ENCODE results near the gene KLK7. TPM values are rescaled to one million over a fixed set of nuclear protein-coding genes. Genes with fewer than 3 reads are reported as not detected.

KLK7 gene
- polyA plus RNA-seq, 10 donors, result 0.11 to 0.31 (median 0.24) TPM; not detected in 6

DNA sequence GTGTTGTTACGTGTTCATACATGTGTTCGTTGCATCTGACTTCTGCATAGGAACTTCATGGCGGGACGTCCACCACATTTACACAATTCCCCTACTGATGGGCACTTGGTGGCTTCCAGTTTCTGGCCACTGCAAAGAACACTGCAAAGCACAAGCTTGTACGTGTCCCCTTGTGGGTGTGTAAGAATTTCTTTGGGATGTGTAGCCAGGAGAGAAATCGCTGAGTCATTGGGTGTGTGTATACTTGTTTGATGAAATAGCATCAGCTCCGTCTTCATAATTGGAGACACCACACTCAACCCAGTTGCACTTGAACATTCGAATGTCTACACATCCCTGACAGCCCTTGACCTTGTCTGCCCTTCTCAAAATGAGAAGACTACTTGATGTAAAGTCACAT lies 50.1 kb downstream of the KLK7 start:
- no peak for DNase-seq

DNA sequence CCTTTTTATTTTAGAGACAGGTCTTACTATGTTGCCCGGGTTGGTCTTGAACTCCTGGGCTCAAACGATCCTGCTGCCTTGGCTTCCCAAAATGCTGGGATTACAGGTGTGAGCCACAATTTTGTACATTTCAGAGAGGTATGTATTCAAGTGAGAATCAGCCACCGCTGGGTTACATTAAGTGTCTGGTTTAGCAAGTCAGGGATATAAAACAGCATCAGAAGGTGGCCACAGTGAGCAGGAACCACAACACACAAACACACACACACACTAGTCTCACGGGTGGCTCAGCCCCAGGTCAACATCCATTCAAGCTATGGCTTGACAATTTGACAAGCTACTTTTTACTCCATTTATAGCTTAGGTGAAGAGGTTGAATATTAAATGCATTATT lies 51.0 kb downstream of the KLK7 start:
- DNase-seq, result no peak

- DNase-seq, result no peak
Measured at GRCh38 chr19:50932018-50932689, 51.6 kb downstream of the KLK7 start.

- no peak for DNase-seq
Measured at GRCh38 chr19:50931023-50931422, 52.7 kb downstream of the KLK7 start.

GRCh38 chr19:50928831-50929230 lies 54.9 kb downstream of the KLK7 start:
- no peak for DNase-seq

Other genes with a start within 250 kb of the KLK7 start
- gene GPR32, start 213.5 kb downstream of the KLK7 start, polyA plus RNA-seq (ENCODE audit: insufficient read length in 10 of 10), result not detected
- under 1 TPM in 4 of 10 donors, not detected in 6; 0.13 to 0.24 (median 0.16) TPM for gene ACP4, start 193.5 kb downstream of the KLK7 start, polyA plus RNA-seq (ENCODE audit: insufficient read length in 10 of 10)
- 1 to 10 TPM in 1 of 10 donors, under 1 TPM in 5, not detected in 4; 0.19 to 1.3 (median 0.46) TPM for gene KLK1, start 160.1 kb downstream of the KLK7 start, polyA plus RNA-seq (ENCODE audit: insufficient read length in 10 of 10)
- not detected for gene KLK15, start 150.3 kb downstream of the KLK7 start, polyA plus RNA-seq (ENCODE audit: insufficient read length in 10 of 10)
- not detected for gene KLK3, start 129.0 kb downstream of the KLK7 start, polyA plus RNA-seq (ENCODE audit: insufficient read length in 10 of 10)
- gene KLK2, start 110.5 kb downstream of the KLK7 start, polyA plus RNA-seq (ENCODE audit: insufficient read length in 10 of 10), result not detected
- gene KLK4, start 72.5 kb downstream of the KLK7 start, polyA plus RNA-seq (ENCODE audit: insufficient read length in 10 of 10), result not detected
- under 1 TPM in 1 of 10 donors, not detected in 9; 0.15 TPM for gene KLK5, start 30.9 kb downstream of the KLK7 start, polyA plus RNA-seq (ENCODE audit: insufficient read length in 10 of 10)
- gene KLK6, start 14.3 kb downstream of the KLK7 start, polyA plus RNA-seq (ENCODE audit: insufficient read length in 10 of 10), result under 1 TPM in 6 of 10 donors, not detected in 4; 0.14 to 0.52 (median 0.24) TPM
- 1 to 10 TPM in 2 of 10 donors, not detected in 8; 1.3 to 2.1 TPM for gene KLK8, start 17.7 kb upstream of the KLK7 start, polyA plus RNA-seq (ENCODE audit: insufficient read length in 10 of 10)
- gene KLK10, start 35.8 kb upstream of the KLK7 start, polyA plus RNA-seq (ENCODE audit: insufficient read length in 10 of 10), result under 1 TPM in 7 of 10 donors, not detected in 3; 0.10 to 0.84 (median 0.14) TPM
- 1 to 10 TPM in 2 of 10 donors, under 1 TPM in 1, not detected in 7; 0.10 to 5.1 (median 1.5) TPM for gene KLK11, start 42.7 kb upstream of the KLK7 start, polyA plus RNA-seq (ENCODE audit: insufficient read length in 10 of 10)
- not detected for gene KLK12, start 51.1 kb upstream of the KLK7 start, polyA plus RNA-seq (ENCODE audit: insufficient read length in 10 of 10)
- gene KLK13, start 81.2 kb upstream of the KLK7 start, polyA plus RNA-seq (ENCODE audit: insufficient read length in 10 of 10), result under 1 TPM in 2 of 10 donors, not detected in 8; 0.37 to 0.51 TPM
- under 1 TPM in 6 of 10 donors, not detected in 4; 0.12 to 0.42 (median 0.23) TPM for gene KLK14, start 99.0 kb upstream of the KLK7 start, polyA plus RNA-seq (ENCODE audit: insufficient read length in 10 of 10)
- 1 to 10 TPM; 1.5 to 3.0 (median 2.2) TPM for gene CTU1, start 124.5 kb upstream of the KLK7 start, polyA plus RNA-seq (ENCODE audit: insufficient read length in 10 of 10)
- gene SIGLEC9, start 141.0 kb upstream of the KLK7 start, polyA plus RNA-seq (ENCODE audit: insufficient read length in 10 of 10), result 1 to 10 TPM in 7 of 10 donors, under 1 TPM in 3; 0.60 to 1.6 (median 1.2) TPM
- under 1 TPM; 0.42 to 0.93 (median 0.57) TPM for gene SIGLEC7, start 158.4 kb upstream of the KLK7 start, polyA plus RNA-seq (ENCODE audit: insufficient read length in 10 of 10)
- gene CD33, start 241.2 kb upstream of the KLK7 start, polyA plus RNA-seq (ENCODE audit: insufficient read length in 10 of 10), result 1 to 10 TPM; 2.1 to 4.5 (median 2.9) TPM